Activated CD4-positive, CD25-positive, alpha-beta regulatory T cell treated with anti-CD3 and anti-CD28 coated beads, Interleukin-2, amount 50 U/mL, for 72 hours (primary cell): ENCODE measurements around the gene SLC16A8.
"Not testable (repeated sequence)": the region's sequence is repeated elsewhere in the genome, so short reads cannot be mapped to it uniquely, and the experiment has no call there.

Experiments used
- DNase-seq: peaks from one replicate; pipeline ENCODE4 v3.0.0; 2021

The SLC16A8 gene, protein sequence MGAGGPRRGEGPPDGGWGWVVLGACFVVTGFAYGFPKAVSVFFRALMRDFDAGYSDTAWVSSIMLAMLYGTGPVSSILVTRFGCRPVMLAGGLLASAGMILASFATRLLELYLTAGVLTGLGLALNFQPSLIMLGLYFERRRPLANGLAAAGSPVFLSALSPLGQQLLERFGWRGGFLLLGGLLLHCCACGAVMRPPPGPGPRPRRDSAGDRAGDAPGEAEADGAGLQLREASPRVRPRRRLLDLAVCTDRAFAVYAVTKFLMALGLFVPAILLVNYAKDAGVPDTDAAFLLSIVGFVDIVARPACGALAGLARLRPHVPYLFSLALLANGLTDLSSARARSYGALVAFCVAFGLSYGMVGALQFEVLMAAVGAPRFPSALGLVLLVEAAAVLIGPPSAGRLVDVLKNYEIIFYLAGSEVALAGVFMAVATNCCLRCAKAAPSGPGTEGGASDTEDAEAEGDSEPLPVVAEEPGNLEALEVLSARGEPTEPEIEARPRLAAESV

DNA sequence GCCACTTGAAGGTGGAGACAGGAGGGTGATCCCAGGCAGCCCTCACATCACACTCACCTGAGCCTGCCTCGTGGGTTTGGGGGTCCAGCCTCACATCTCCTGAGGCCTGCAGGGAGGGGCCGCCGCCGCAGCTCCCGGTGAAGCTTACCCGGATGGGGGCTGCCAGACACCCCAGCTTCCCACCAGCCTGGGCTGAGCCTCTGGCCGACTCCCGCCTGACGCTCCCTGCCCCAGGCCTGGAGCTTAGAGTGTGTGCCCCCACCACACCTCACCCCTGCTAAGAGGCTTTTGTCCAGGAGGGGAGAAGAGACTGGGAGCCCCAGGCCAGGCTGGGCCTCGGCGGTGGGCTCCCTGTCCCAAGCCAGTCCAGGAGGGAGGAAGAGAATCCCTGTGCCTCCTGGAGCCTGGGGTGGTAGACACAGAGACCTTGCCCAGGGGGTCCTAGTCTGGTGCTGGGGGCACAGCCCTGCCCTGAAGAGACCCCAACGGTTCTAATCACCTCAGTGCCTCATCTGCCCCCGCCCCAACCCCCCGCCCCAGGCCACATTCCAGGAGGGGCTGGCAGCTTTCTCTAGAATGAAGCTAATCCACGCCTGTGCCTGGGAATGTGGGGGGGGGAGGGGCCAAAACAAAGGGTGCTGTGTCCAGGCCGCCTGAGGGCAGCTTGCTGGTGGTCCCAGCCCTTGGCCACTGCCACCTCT lies at the start of gene SLC16A8:
SLC16A8 (minus strand) TSS at position 254 of the 701 bp plus-strand sequence. CDS start 1,311 bp downstream, outside the sequence.
- DNase-seq: no peak

DNA sequence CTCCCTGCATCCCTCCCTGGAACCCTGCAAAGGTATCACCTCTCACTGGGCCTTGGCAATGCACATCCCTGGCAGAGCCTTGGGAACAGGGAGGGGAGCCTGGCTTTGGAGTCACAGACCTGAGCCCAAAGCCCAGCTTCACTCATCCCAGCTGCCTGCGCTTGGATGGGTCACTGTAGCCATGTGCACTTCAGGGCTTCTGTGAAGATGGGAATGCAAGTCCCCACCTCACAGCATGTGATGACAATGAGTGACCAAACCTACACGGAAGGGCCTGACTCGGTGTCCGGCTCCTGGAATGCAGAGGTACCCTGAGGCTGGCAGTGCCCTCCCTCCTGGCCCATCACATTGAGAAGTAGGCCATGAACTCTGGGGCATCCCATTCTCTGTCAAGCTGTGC lies 49.3 kb upstream of the SLC16A8 start:
- no peak for DNase-seq

DNA sequence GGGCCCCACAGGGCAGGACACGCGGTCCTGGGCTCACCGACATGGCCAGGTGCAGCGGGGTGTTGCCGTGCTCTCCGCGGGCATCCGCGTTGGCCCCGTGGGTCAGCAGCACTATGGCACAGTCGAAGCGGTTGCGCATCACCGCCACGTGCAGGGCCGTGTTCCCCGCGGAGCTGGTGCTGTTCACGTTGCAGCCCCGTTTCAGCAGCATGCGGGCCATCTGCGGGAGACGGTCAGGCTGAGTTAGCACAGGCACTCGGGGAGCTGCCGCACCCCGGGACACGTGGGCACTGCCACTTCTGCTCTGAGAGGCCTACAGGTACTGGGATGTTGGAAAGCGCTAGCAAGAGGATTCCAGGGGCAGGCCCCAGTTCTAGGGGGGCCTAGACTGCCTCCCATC lies 48.8 kb upstream of the SLC16A8 start:
- DNase-seq: no peak

DNA sequence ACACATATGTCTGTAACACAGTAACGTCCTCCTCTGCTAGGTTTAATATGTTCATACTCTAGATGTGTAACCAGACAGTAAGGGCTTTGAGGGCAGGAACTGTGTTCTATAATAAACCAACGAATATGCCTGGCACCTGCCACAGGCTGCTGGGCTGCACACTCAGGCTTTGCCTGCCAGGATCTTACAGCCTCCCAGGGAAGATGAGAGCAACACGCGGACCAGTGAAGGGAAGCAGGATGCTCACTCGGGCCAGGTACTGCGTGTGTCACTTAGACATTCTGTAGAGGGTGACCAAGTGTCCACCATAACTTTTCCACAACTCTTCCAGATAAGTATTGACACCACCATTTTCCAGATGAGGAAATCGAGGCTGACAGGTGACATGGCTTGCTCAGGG lies 48.2 kb upstream of the SLC16A8 start:
- no peak for DNase-seq

DNA sequence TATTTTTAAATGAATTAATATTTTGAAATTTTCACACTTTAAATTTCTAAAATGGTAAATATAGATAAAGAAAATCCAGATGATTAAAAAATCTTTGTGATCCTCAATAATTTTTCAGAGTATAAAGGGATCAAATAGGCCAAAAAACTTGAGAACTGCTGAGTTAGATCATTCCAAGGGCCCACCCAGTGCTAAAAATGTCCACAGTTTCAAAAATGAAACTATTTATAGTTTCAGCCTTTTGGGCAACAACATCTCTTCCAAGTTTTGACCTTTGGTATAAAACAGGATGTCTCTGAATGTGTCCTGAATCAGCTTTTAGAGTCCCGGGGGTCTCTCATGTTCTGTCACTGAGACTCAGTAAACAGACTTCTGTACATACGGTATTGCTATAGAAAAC lies 47.4 kb upstream of the SLC16A8 start:
- no peak for DNase-seq

DNA sequence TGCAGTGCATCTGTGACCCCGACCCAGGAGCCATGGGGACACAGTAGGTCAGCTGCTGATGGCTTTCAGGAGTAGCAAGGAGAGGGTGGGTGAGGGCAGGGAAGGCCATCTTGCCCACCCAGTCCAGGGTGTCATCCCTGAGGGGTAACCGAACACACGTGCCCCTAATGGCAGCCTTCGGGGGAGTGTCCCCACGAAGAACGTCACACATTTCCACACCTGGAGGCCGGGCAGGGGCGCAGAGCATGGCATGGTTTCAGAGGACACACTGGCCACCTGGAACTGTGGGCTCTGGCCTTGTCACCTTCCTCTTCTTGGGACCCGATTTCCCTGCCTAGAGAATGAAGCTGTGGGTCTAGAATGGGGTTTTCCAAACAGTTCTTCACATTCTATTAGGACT lies 45.9 kb upstream of the SLC16A8 start:
- no peak for DNase-seq

DNA sequence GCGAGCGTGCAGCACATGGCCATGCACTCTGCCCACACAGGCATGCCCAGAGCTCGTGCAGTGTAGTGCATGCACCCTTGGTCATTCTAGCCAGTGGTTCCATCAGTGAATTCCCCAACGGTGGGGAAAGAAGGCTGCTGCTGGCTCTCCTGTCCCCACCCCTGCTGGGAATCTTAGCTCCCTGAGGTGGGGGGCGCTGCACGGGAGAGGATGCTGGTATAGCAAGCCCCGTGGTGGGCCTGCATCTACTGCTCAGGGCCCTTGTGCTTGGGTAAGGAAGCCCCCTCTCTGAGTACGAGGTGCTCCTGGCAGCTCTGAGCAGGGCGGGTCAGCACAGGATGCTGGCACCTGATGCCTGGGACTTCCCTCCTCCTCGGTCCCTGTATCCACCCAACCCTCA lies 45.0 kb upstream of the SLC16A8 start:
- no peak for DNase-seq

DNA sequence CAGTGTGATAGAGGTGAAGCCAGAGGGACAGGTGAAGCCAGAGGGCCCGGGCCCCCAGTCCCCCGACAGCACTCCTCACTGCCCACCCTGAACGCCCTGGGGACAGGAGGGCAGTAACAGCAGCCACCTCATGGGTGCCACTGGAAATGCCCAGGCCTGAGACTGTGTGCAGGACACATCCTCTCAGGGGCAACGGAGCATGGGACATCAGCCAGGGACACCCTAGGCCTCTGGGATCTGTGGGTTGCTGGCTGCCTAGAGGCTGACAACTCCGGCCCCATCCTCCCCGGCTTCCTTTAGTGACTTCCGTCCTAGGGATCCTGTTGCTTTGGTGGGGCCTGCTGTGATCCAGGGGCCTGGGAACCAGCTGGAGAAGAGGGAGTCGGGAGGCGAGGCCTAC lies 43.9 kb upstream of the SLC16A8 start:
- no peak for DNase-seq

DNA sequence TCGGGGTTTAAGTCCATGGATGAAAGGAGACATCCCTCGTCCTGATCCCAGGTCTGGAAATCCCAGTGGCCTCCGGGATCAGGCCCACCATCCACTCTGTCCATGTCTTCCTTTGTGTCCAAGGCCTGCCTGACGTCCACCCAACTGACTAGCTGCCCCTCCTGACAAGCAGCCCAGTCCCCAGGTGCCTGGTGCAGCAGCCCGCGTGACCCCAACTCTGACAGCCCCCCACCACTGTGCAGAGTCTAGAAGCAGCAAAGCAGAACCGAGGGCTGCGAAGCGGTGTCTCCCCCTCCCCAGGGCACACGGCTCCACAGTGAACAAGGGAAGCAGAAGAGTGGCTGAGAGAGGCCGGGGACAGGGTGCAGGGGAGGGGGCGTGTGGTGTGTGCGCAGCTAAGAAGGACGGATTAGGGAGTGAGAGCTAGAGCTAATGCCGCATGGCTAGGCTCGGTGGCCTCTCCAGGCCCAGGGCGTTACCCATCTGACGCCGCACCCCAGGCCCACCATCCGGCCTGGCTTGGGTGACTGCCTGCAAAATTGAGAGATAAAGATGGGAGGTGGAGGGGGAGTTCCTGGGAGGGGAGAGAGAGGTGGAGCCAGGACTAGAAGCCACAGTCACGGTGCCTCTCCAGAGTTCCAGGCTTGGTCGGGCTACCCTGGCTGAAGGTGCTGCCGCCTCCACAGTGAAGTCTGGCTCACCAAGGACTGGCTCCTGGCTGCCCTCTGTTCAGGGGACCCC lies 43.1 kb upstream of the SLC16A8 start:
- DNase-seq: no peak

DNA sequence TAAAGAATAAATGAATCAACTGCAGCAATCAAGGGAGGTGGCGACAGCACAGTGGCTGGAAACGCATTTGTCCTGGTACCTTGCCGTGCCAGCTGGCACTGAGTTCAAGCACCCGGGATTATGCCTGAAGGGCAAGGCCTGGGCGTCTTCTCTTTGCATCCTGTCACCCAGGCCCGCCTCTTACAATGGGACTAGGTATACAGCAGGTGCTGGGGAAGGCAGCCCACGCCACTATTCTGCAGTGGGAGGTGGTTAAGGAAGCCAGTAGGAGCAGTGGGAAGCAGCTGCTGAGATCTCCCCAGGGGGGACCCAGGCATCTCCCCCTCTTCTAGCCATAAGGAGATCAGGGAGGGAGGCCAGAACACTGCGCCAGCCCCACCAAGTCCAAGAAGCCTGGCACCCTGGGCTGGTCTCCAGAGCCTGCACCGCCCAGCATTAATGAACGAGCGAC lies 41.8 kb upstream of the SLC16A8 start:
- no peak for DNase-seq

DNA sequence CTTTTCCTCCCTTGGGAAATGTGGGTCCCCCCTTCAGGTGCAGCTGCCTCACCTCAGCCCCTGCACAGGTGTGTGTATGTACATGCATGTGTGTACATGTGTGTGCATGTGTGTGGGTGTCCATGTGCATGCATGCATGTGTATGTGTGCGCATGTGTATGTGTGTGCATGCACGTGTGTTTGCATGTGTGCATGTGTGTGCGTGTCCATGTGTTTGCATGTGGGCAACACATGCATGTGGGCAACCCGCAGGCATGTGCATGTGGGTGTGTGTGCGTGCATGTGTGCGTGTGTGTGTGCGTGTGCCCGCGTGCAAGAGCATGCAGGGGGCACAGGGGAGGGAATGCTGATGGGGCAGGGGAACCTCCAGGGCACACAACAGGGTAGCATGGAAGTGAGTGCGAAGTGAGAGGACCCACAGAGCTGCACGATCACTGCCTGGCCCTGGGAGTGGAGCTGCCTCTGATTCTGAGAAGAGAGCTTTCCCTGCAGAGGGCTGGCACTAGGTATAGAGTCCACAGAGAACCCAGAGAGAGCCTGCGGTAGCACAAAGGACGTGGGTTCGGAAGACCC lies 41.1 kb upstream of the SLC16A8 start:
- DNase-seq: no peak

DNA sequence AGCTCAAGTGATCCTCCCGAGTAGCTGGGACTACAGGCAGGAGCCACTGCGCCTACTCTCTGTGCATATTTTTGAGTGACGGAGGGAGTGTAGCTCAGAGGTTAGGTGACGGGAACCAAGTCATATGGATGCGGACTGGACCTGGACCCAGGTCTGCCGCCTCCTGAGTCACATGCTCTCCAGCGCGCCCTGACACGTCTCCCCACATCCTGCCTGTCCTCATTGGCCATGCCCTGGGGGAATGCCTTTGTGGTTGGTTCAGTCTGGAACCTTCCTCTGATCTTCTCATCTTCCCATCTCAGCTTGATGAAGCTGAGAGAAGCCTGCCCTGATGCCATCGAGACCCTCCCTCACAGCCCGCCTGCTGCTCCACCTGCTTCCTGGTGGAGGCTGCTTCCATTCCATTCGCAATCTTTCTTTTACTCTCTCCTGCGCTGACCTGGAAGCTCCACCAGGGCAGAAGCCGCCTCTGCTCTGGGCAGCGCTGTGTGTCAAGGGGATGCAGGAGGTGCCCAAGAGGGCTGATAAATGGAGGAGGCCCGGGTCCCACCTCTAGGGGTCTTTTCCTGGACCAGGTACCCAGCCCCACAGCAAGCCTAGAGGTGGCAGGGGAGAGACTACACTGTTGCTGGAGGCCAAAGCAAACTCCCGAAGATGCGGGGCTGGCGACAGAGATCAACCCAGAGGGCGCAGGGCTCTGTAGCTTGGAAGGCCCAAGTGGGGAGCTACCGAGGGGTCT lies 40.4 kb upstream of the SLC16A8 start:
- DNase-seq: no peak

DNA sequence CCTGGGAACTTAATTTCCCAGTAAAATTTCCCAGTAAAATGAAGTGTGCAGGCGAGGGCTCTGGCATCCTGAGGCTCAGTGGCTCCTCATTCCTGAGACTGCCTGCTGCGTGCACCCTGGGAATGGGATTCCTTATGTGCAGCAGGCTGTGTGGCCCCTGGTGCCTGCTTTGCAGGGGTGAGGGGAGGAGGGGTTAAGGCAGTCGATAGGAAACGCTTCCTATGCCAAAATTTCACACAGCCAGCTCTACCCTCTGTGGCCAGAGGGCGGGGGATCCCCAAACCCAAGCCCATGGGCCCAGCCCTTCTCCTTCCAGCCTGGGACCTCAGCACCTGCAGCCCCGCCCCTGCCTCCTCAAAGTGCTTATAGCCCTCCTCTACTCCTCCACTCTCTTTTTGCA lies 38.6 kb upstream of the SLC16A8 start:
- DNase-seq: no peak

DNA sequence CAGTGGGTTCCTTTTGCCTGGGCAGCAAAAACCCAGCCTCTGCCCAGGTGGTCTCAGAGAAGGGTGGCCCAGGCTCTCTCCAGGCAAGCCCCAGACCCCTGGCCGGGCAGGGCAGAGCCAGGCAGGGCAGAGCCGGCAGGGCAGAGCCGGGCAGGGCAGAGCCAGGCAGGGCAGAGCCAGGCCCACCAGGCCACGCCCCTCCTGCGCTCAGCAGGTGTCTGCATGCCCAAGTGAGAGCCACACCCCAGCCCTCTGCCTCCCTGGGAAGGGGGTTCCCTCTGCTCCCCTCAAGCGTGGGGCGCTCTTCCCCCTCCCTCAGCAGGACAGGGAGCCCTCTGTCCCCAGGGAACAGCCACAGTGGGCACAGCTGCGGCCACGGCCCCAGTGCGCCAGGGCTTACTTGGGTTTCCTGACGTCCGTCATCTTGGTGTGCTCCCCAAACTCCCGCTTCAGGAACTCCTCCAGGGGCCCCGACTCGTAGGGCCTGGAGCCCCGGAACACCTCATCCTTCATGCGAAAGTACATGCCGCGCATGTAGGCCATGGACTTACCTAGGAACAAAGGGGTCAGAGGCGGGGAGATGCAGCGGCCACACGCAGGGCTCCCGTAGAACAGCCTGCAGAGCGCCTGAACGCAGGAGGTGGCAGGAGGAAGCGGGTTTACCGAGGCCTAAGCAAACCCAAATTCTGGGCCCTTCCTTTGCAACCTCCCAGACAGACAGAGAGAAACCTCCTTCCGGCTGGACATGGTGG lies 36.6 kb upstream of the SLC16A8 start:
- DNase-seq: no peak

DNA sequence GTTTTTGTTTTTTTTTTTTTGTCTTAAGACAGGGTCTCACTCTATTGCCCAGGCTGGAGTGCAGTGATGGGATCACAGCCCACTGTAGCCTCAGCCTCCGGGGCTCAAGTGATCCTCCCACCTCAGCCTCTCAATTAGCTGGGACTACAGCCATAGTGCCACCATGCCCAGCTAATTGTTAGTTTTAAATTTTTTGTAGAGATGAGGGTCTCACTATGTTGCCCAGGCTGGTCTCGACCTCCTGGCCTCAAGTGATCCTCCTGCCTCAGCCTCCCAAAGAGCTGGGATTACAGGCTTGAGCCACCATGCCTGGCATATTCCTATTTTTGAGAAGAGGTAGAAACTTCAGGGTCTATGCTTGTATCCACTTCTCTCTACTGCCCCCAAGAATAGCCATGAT lies 34.8 kb upstream of the SLC16A8 start:
- DNase-seq: not testable (repeated sequence)

DNA sequence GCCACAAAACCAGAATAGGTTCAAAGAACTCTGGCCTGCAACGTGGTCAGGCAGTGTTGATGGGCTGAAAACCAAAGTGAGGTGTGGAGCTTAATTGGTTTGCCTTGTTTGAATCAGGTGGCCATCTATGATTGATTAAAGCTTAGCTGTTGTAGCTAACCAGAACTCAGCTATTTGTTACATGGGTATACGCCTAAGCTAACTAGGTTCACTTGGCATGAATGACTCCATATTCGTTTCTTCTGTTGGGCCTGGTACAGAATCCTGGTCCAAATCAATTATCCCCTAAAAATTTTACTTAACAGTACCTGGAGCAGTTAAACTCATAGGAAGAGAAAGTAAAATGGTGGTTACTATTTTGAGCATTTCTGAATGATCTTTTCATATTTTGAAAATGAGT lies 34.2 kb upstream of the SLC16A8 start:
- no peak for DNase-seq

DNA sequence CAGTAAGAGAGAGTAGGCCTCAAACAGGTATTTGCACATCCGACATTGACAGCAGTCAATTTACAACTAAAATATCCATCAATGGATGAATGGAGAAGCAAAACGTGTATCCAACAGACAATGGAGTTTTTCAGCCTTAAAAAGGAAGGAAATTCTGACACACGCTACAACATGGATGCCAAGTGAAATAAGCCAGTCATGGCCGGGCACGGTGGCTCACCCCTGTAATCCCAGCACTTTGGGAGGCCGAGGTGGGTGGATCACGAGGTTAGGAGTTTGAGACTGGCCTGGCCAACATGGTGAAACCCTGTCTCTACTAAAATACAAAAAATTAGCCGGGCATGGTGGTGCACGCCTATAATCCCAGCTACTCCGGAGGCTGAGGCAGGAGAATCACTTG lies 33.6 kb upstream of the SLC16A8 start:
- not testable (repeated sequence) for DNase-seq

DNA sequence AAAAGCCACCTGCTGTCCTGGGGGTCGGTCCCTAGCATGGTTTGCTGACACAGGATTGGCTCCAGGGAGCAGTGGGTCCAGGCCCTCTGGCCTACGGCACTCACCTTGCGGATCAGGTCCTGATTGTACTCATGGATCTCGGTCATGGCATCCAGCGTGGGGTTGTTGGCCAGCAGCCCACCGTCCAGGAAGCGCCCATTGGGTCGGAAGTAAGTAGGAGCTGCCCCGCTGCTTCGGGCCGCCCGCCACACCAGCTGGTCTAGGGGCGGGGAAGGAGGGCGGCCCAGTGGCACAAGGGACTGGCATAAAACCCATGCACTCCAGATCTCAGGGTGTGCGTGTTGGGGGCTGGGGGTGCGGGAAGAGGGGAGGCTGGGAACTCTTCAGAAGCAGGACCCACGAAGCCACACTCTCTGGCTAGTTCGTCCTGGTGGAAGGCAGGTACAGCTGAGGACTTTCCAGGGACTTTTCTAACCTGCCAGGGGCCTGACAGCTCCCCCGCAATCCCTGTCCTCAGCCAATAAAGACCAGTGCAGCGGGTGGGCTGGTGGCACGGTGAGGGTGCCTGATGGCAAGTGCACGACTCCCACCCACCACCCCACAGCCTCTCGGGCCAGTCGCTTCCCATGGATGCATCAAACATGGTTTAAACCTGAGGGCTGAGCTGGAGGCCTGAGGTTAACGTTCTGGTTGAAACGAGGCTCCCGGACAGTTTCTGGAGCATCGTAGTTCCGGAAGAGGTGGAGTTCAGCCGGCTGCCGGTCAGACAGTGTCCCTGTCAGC lies 31.6 kb upstream of the SLC16A8 start:
- no peak for DNase-seq

DNA sequence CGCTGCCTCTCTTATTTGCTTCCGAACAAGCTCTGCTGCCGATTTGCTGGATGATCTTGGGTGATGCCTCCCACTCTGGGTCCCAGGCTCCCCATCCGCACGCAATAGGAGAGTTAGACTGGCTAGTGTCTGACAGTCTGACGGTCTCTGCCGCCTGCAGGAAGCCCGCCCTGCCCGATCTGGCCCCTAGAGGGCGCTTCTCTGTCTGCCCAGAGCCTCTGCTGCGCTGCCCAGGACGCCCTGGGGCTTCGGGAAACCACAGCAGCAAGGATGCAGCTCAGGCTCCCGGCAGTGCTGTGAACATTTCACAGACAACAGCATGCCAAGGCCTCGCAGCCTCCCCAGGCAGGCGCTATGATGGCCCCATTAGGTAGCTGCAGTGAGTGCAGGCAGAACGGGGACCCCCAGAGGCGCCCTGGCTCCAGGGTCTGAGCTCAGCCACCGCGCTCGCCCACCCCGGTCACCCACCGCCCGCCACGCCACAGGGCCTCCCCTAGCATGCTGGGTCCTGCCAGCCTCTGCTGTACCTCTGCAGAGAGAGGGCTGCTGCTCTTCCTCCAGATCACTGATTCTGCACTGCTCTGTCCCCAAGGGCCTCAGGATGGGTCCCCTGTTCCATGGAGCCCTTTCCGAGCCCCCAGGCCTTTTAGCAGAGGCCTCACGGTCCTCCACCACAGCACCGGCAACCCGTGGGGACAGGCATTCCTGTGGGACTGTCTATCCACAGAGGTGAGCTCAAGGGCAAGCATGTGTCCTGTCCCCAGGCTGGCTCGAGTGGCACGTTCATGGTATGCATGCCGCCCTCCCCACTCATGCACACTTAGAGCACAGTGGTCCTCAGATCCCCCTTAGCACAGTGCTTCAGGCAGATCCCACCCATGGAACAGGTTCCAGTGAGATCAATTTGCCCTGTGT lies 30.8 kb upstream of the SLC16A8 start:
- peak; percentile 89 for DNase-seq

DNA sequence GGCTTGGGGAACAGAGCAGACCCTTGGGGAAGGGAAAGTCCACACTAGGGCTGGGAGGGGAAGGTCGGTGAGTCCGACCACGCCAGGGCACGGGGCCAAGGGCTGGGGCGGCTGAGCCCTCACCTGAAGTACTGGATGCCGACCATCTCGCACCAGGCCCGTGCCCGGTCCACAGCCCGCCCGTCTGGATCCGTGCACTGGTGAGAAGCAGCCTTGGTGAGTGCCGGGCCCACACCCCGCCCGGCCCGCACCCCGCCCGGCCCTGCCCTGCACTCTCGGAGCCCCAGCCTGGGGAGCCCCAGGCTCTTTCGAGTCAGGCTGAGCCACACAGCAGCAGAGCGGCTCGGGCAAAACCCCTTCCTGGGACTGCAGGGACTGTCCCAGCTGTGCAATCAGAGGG lies 28.4 kb upstream of the SLC16A8 start:
- no peak for DNase-seq
